Suppressor macrophage treated with lipopolysaccharide for 1 hour (primary cell): ENCODE results near the gene NQO1.
"Not testable (repeated sequence)": the region's sequence is repeated elsewhere in the genome, so short reads cannot be mapped to it uniquely, and the experiment has no call there.

Source experiments
- DNase-seq, 3 donors: peaks; one replicate each; pipeline ENCODE4 v3.0.0-alpha.2; 2020 to 2022

NQO1 gene

DNA sequence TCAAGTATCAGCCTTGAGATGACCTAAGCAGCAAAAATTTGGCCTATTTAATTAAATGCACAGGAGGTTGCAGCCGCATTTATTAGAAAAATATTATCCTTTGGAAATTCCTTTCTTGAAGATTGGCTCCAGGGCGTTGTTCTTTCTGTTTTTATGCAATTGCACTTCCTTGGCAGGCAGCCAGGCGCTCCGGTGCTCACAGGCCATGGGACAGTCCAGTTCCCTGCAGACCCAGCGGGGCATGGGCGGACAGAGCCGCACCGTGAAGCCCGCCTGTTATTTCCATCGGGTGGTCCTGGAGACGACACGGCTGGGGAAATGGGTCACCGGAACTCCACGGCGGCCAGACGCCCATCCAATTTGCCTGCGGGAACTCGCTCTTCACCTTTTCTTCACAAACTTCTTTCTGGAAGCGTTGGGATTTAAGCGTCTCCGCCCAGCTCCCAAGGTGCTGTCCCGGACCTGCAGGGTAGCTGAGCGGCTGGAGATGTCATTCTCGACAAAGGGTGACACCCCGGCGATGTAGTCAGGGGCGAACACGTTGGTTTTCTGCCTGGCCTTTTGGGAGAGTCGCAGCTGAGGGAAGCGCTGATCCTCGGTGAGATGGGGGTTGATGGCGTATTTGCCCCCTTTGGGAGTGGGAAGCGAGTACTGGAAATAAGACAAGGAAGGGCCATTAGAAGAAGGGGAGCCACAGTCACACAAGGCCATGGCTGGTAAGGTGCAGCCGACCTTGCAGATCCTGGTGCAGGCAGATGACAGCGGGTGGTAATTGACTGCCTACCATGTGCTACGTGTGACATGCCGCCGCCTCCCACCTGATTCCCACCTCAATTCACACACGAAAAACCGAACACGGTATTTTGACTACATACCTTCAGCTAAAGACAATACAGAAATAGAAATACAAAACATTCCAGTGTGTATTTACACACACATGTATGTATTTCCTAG is 15.9 kb upstream of the NQO1 start:
- DNase-seq, result peak in 1 of 3 donors; percentile 32

GRCh38 chr16:69741519-69741918 is 15.2 kb upstream of the NQO1 start:
- peak in 1 of 3 donors; percentile 29 for DNase-seq

DNA sequence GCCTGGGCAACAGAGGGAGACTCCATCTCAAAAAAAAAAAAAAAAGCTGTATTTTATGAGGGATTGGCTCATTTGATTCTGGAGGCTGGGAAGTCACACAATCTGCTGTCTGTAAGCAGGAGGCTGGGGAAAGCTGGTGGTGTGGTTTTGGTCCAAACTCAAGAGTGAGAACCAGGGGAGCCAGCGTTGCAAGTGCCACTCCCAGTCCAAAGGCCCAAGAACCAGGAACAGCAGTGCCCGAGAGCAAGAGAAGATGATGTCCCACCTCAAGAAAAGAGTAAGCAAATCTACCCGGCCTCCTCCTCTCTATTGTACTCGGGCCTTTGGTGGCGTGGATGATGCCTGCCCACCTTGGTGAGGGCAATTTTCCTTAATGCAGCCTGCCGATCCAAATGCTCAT is 5.7 kb upstream of the NQO1 start:
- no peak for DNase-seq

- DNase-seq, result not testable (repeated sequence)
These were observed 4.9 kb upstream of the NQO1 start for GRCh38 chr16:69731280-69731679.

GRCh38 chr16:69729030-69729429 is 2.7 kb upstream of the NQO1 start:
- not testable (repeated sequence) for DNase-seq

DNA sequence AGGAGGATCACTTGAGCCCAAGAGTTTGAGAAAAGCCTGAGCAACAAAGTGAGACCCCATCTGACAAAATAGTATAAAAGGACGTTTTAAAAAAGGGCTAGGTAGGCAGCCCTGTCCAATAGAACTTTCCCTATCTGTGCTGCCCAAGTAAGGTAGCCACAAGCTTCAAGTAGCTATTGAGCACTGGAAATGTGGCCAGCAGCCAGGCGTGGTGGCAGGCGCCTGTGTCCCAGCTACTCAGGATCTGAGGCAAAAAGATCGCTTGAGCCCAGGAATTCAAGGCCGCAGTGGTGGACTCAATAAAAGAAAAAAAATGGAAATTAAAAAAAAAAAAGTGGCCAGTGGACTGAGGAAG is 1.5 kb upstream of the NQO1 start:
- DNase-seq, result no peak

DNA sequence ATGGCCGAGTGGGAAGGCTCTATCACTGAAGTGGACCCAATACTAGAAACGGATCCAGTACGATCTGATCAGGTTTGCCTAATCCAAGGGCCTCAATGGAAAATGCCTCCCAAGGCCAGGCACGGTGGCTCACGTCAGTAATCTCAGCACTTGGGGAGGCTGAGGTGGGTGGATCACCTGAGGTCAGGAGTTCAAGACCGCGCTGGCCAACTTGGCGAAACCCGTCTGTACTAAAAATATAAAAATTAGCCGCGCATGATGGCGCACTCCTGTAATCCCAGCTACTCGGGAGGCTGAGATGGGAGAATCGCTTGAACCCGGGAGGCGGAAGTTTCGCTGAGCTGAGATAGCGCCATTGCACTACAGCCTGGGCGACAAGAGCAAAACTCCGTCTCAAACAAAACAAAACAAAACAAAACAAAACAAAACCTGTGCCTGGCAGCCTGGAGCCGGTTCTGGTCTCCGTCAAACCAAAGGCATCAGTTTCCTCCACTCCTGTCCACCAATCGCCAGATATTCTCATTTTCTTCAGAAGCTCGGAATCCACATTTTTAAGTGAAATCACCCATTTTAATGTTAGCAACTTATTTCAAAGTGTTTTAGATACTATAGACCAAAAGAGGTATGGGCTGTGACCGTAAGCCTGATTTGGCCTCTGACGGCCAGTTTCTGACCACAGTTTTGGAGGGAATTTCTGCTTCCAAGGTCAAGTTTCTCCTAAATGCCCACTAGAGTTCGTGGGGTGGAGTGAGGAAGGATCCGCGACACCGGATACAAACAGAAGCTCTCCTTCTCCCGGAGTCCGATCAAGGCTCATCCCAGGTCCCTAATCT is 664 bp downstream of the NQO1 start:
- DNase-seq, result no peak

DNA sequence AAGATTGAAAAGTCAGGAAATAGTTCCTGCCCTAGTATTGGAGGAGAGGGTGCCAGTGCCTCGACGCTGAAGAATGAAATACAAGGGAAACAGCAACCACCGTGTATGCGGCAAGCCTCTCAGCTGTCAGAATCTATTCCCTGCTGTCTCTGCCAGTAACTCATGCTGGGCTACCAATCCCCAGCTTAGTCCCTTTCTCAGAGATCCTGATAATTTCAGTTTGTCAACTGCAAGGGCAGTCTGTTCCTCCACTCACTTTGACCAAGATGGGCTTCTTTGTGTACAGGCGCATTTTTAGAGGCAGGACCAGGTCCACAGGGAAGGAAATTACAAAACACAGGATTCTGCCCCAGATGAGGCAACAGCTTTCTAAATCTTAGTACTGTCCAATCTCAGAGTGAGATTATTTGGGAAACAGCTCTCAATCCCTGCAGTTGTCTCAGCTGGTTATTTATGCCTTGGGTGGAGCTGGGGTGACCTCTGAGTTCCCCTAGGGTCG is 1.3 kb downstream of the NQO1 start:
- DNase-seq, result peak; percentile 32 to 33 (median 32)

GRCh38 chr16:69724414-69724873 is 1.9 kb downstream of the NQO1 start:
- no peak for DNase-seq

- DNase-seq, result no peak
These were observed 4.9 kb downstream of the NQO1 start for GRCh38 chr16:69721441-69721957.

DNA sequence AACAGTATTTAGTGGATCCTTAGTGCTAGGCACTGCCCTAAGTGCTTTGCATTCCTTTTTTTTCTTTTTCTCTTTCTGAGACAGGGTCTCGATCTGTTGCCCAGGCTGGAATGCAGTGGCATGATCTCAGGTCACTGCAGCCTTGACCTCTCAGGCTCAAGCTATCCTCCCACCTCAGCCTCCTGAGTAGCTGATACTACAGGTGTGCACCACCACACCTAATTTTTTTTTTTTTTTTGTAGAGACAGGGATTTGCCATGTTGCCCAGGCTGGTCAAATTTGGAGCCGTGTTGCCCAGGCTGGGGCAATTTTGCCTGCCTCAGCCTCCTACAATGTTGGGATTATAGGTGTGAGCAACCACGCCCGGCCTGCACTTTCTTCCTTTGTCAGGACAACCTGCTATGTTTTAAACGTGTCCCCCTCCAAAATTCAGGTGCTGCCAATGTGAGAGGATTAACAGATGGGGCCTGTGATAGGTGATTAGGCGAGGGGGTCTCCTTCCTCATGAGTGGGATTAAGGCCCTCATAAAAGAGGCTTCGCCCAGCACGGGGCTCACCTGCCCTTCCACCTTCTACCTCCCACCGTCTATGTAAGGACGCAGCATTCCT is 5.4 kb downstream of the NQO1 start:
- DNase-seq, result no peak

- no peak for DNase-seq
These were observed 8.1 kb downstream of the NQO1 start for GRCh38 chr16:69718111-69718764.

GRCh38 chr16:69717066-69717465 is 9.3 kb downstream of the NQO1 start:
- DNase-seq, result no peak

GRCh38 chr16:69712914-69713581 is 13.3 kb downstream of the NQO1 start:
- no peak for DNase-seq

GRCh38 chr16:69712277-69712676 is 14.1 kb downstream of the NQO1 start:
- DNase-seq, result no peak

GRCh38 chr16:69711115-69711740 is 15.1 kb downstream of the NQO1 start:
- no peak for DNase-seq

GRCh38 chr16:69709456-69710084 is 16.8 kb downstream of the NQO1 start:
- DNase-seq, result peak; percentile 64 to 87 (median 78)

DNA sequence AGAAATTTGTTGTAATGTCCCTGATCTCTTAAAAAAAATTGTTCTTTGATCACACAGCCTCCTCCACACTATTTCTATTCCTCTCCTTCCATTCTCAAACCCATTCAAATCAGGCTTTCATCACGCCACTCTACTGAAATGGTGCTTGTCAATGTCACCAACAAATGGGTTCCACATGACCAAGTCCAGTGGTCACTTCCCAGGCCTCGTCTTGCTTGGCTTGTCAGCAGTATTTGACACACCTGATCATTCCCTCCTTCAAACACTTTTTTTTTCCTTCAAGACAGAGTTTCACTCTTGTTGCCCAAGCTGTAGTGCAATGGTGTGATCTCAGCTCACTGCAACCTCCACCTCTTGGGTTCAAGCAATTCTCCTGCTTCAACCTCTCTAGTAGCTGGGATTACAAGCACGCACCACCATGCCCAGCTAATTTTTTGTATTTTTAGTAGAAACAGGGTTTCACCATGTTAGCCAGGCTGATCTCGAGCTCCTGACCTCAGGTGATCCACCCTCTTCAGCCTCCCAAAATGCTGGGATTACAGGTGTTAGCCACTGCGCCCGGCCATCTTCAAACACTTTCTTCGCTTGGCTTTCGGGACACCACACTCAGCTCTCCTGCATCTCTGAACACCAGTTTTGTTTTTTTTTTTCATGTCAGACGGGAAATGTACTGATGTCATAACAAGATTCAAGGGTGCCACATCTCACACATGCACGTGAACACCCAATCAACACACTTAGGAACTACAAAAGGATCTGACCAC is 18.3 kb downstream of the NQO1 start:
- no peak for DNase-seq

DNA sequence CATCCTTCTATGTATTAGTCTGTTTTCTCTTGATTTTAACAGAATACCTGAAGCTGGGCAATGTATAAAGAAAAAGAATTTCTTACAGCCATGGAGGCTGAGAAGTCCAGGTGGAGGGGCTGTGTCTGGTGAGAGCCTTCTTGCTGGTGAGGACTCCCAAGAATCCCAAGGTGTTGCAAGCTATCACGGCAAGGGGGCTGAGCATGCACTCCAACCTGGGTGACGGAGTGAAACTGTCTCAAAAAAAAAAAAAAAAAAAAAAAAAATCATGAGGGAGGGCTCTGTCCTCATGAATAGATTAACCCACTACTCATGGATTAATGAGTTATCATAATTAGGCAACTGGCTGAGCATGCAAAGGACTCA is 19.4 kb downstream of the NQO1 start:
- no peak for DNase-seq
